Gastrocnemius medialis (tissue), 4 donors: ENCODE measurements around the gene EZR.

Source experiments
- CTCF ChIP-seq, 5 experiments: fragments of 450-650 bp in 3 of 5; fragments of 200-600 bp in 2 of 5; sonication (generic) in 2 of 5; IDR thresholded peaks in 4 of 5; conservative IDR thresholded peaks in 1 of 5; 1 replicate in 4 of 5; 2 replicates in 1 of 5; pipeline ENCODE4 v1.5.1; 2016 to 2019; ENCODE audit warnings: antibody characterized with exemption in 5 of 5, mild to moderate bottlenecking in 3 of 5, moderate library complexity in 3 of 5
- POLR2A ChIP-seq, 2 donors: fragments of 450-650 bp; IDR thresholded peaks; one replicate each; pipeline ENCODE4 v1.6.1; 2017; ENCODE audit warnings: antibody characterized with exemption in 2 of 2, mild to moderate bottlenecking in 2 of 2, moderate library complexity in 2 of 2

GRCh38 chr6:158843751-158844683 is 24.8 kb upstream of the EZR start:
- no peak for TF ChIP-seq CTCF (IDR thresholded peaks at IDR 0.05 in 4 of 5, conservative IDR thresholded peaks at IDR 0.05 in 1 of 5)
- TF ChIP-seq POLR2A (IDR thresholded peaks at IDR 0.05): no peak
